OCI-LY7 (cell line): ENCODE measurements around the gene C5orf58. TPM values are rescaled to one million over a fixed set of nuclear protein-coding genes. Genes with fewer than 3 reads are reported as not detected.

Source experiments
- BruUV-seq: library from RNA; stranded (reverse); fragments of 400-500 nt; replicated peaks from 2 replicates; lab custom pipeline; 2021; lab: Mats Ljungman, UMichigan
- CTCF ChIA-PET: fragments of 300-600 bp; sonication (Branson Sonifier 250); formaldehyde crosslinking; loops from one replicate; lab custom pipeline; 2022; ENCODE audit warnings: antibody characterized with exemption; ENCODE audit not compliant: unreplicated experiment; lab: Charles Lee
- POLR2A ChIA-PET: fragments of 300-600 bp; sonication (Branson Sonifier 250); formaldehyde crosslinking; loops from one replicate; lab custom pipeline; 2022; ENCODE audit warnings: antibody characterized with exemption; lab: Charles Lee
- DNase-seq: peaks from one replicate; pipeline ENCODE4 v3.0.0-alpha.2; 2015; ENCODE audit warnings: low spot score
- H2AFZ ChIP-seq: fragments of 200-600 bp; sonication (generic), shearing (Covaris generic); 2 replicates; pipeline ENCODE4 v1.6.1; 2014; ENCODE audit warnings: mild to moderate bottlenecking, antibody characterized with exemption, low read length, moderate library complexity
- H3K27ac ChIP-seq: fragments of 200-600 bp; sonication (generic); 2 replicates; pipeline ENCODE4 v1.5.1; 2014; ENCODE audit warnings: mixed run types, low read depth, mild to moderate bottlenecking, moderate library complexity, low read length, inconsistent platforms; ENCODE audit not compliant: poor library complexity, severe bottlenecking
- H3K36me3 ChIP-seq: fragments of 200-600 bp; sonication (generic); 2 replicates; pipeline ENCODE4 v1.6.1; 2014; ENCODE audit warnings: mild to moderate bottlenecking, antibody characterized with exemption, low read length, moderate library complexity, mixed read lengths; ENCODE audit not compliant: insufficient read depth
- H3K4me1 ChIP-seq: fragments of 200-600 bp; sonication (generic); 2 replicates; pipeline ENCODE4 v1.5.1; 2014; ENCODE audit warnings: mild to moderate bottlenecking, low read length; ENCODE audit not compliant: insufficient read depth, poor library complexity, severe bottlenecking
- H3K4me2 ChIP-seq: fragments of 200-600 bp; sonication (generic); 2 replicates; pipeline ENCODE4 v1.6.1; 2014; ENCODE audit warnings: mild to moderate bottlenecking, low read length
- H3K4me3 ChIP-seq: fragments of 200-600 bp; sonication (generic); 2 replicates; pipeline ENCODE4 v1.5.1; 2014; ENCODE audit warnings: mild to moderate bottlenecking, low read depth, low read length; ENCODE audit not compliant: poor library complexity, severe bottlenecking
- H3K79me2 ChIP-seq: fragments of 200-600 bp; sonication (generic); 2 replicates; pipeline ENCODE4 v1.6.1; 2016; ENCODE audit warnings: low read depth, mild to moderate bottlenecking, low read length, moderate library complexity, mixed read lengths; ENCODE audit not compliant: insufficient read depth
- H3K9me2 ChIP-seq: fragments of 200-600 bp; sonication (generic); 2 replicates; pipeline ENCODE4 v1.6.1; 2016; ENCODE audit warnings: mild to moderate bottlenecking, low read length, mixed read lengths; ENCODE audit not compliant: insufficient read depth
- H3K9me3 ChIP-seq: fragments of 200-600 bp; sonication (generic); 2 replicates; pipeline ENCODE4 v1.6.1; 2014; ENCODE audit warnings: mild to moderate bottlenecking, mixed run types, low read length, mixed read lengths
- H4K20me1 ChIP-seq: fragments of 200-600 bp; sonication (generic); 2 replicates; pipeline ENCODE4 v1.6.1; 2014; ENCODE audit warnings: mild to moderate bottlenecking, antibody characterized with exemption, low read length, moderate library complexity, mixed read lengths; ENCODE audit not compliant: insufficient read depth
- EZH2phosphoT487 ChIP-seq: fragments of 200-600 bp; sonication (generic); IDR thresholded peaks from 2 replicates; pipeline ENCODE4 v1.6.1; 2018; ENCODE audit warnings: low read depth, borderline replicate concordance, mild to moderate bottlenecking, mixed run types, antibody characterized with exemption, low read length, moderate library complexity, mixed read lengths
- intact Hi-C: fragments of 100-400 bp; cut with micrococcal nuclease; formaldehyde crosslinking; loops from one replicate; pipeline ENCODE4 v1.10.0; 2022; ENCODE audit not compliant: unreplicated experiment
- total RNA-seq, 2 experiments: library from RNA; depleted of rRNA in 1 of 2; stranded (reverse); fragments of >200 nt in 1 of 2; shearing (Covaris generic) in 1 of 2; gene quantifications; 2 replicates each; pipeline ENCODE4 v1.2.3, GENCODE V29; 2014 to 2022
- TF ChIP-seq, protein P1 (sequence below): fragments of 200-600 bp; sonication (generic); conservative IDR thresholded peaks from 2 replicates; pipeline ENCODE4 v1.5.1; 2014; ENCODE audit warnings: mild to moderate bottlenecking, antibody characterized with exemption, low read length, moderate library complexity, mixed read lengths

Gene C5orf58
- total RNA-seq, 2 experiments from 2014 or later = not detected

DNA sequence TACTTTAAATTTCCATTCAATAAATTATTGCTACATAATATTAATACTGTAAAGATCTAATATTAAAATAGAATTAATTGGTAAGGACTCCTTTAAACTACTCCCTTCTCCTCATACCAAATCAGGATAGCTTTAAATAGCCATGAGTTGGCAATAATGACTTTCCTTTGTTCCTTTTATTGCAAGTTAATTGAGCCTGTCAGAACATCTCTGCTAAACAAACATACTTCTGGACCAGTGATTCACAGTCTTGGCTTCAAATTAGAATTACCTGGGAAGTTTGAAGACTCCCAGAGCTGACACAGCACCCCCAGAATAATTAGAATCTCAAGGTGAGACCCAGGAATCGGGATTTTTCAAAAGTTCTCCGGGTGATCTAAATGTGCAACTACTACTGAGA, 18.7 kb downstream of the C5orf58 start:
- Histone ChIP-seq H3K9me3 (no peaks in the 10 kb centered on the region), H3K4me3 (no peak overlapping the region), H2AFZ (no peak overlapping the region), H3K36me3 (no peaks in the 10 kb centered on the region), H4K20me1 (no peaks in the 10 kb centered on the region), H3K79me2 (no peaks in the 10 kb centered on the region), H3K9me2 (no peaks in the 10 kb centered on the region), H3K4me1 (no peaks in the 10 kb centered on the region), H3K27ac (no peak overlapping the region), H3K4me2 (no peak overlapping the region)
- no TSS peak for BruUV-seq
- TF ChIP-seq, protein P1, sequence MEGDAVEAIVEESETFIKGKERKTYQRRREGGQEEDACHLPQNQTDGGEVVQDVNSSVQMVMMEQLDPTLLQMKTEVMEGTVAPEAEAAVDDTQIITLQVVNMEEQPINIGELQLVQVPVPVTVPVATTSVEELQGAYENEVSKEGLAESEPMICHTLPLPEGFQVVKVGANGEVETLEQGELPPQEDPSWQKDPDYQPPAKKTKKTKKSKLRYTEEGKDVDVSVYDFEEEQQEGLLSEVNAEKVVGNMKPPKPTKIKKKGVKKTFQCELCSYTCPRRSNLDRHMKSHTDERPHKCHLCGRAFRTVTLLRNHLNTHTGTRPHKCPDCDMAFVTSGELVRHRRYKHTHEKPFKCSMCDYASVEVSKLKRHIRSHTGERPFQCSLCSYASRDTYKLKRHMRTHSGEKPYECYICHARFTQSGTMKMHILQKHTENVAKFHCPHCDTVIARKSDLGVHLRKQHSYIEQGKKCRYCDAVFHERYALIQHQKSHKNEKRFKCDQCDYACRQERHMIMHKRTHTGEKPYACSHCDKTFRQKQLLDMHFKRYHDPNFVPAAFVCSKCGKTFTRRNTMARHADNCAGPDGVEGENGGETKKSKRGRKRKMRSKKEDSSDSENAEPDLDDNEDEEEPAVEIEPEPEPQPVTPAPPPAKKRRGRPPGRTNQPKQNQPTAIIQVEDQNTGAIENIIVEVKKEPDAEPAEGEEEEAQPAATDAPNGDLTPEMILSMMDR = no peak
- no peak for TF ChIP-seq EZH2phosphoT487
- intact Hi-C loops = no loop called here
- POLR2A ChIA-PET = no interaction called here
- CTCF ChIA-PET = no interaction called here
- no peak for DNase-seq

DNA sequence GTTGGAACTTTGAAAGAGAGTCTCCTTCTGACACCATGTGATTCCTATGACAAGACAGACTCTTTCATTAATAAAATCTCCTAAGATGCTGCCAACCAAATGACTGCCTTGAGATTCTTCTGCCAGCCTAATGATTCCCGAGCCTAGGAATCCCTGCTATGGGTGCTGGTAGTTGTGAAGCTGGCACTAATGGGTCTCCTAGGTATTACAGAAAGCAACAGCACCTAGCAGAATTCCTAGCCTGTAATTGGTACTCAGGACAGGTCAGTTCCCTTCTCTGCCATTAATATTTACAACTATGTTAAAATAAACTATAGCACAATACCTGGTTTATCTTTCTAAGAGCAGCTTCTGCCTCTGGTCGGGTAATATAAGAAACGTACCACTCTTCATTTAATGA, 19.3 kb downstream of the C5orf58 start:
- H3K4me1 ChIP-seq = no peaks in the 10 kb centered on the region
- CTCF ChIA-PET = no interaction called here

DNA sequence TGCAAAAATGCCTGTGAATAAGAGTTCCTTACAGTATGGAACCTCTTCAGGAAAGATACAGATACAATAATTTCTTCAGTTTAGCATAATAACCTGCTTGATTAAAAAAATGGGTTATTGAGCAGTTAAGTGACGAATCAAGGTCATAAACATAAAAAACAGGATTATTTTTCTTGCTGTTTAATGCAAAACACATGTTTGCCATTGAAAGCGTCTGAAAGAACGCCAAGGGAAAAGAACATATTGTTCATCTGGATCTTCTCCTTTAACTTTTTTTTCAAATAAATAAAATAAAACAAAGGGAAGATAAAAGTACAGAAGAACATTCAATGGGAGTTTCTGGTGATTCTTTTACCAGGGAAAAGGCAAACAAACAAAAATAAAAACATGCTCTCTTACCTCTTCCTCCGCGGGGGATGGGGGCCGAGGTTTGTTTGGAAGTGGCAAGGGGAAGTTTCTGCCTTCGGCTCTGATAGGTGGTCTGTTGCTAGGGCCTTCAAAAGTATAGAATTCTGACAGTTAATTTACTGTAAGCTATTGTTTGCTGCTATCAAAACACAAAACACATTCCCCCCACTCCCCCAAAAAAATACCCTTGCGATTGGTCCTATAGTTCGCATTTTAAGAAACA, 20.1 kb downstream of the C5orf58 start:
- Histone ChIP-seq H3K9me2 (no peaks in the 10 kb centered on the region), H3K4me1 (no peaks in the 10 kb centered on the region), H3K9me3 (no peaks in the 10 kb centered on the region), H3K27ac (no peak overlapping the region), H3K4me2 (no peak overlapping the region), H3K79me2 (no peaks in the 10 kb centered on the region), H4K20me1 (no peaks in the 10 kb centered on the region), H2AFZ (no peak overlapping the region), H3K4me3 (no peak overlapping the region), H3K36me3 (no peaks in the 10 kb centered on the region)
- TF ChIP-seq EZH2phosphoT487 = no peak
- TF ChIP-seq, protein P1 = no peak
- POLR2A ChIA-PET = interaction anchor here (0.7 kb wide), 1 partner anchor 301 kb away, joined by 3 read pairs; no protein-coding TSS in a partner anchor
- no TSS peak for BruUV-seq
- intact Hi-C loops = no loop called here
- DNase-seq = no peak
- CTCF ChIA-PET = no interaction called here

More for the DNA sequence above, 19.3 kb downstream of the C5orf58 start:
- no peak for DNase-seq
- no peaks in the 10 kb centered on the region for H3K79me2 ChIP-seq
- POLR2A ChIA-PET = no interaction called here
- intact Hi-C loops = no loop called here
- H3K4me3 ChIP-seq = no peak overlapping the region
- no peak for TF ChIP-seq EZH2phosphoT487
- TF ChIP-seq, protein P1 = no peak
- no peak overlapping the region for H2AFZ ChIP-seq
- H3K27ac ChIP-seq = no peak overlapping the region
- H4K20me1 ChIP-seq = no peaks in the 10 kb centered on the region
- H3K36me3 ChIP-seq = no peaks in the 10 kb centered on the region
- no peak overlapping the region for H3K4me2 ChIP-seq
- no TSS peak for BruUV-seq
- no peaks in the 10 kb centered on the region for H3K9me3 ChIP-seq
- H3K9me2 ChIP-seq = no peaks in the 10 kb centered on the region
